Endothelial cell of umbilical vein (primary cell): ENCODE results near the gene TEX9.

Experiments
- CTCF ChIP-seq, 2 donors: IDR thresholded peaks; 1 replicate in 1 of 2; 2 replicates in 1 of 2; pipeline ENCODE4 v1.5.1; 2011; ENCODE audit warnings: low read length in 2 of 2, mild to moderate bottlenecking in 2 of 2, moderate library complexity in 2 of 2, control low read depth in 1 of 2, inconsistent platforms in 1 of 2, low read depth in 1 of 2; ENCODE audit not compliant: insufficient read depth in 1 of 2; ENCODE audit errors: extremely low read depth in 1 of 2
- EZH2 ChIP-seq: IDR thresholded peaks from 2 replicates; pipeline ENCODE4 v1.6.1; 2012; ENCODE audit warnings: borderline replicate concordance, low read depth, mild to moderate bottlenecking, moderate library complexity, low read length, inconsistent platforms; ENCODE audit not compliant: severe bottlenecking
- FOS ChIP-seq: IDR thresholded peaks from 2 replicates; pipeline ENCODE4 v1.6.1; 2011; ENCODE audit warnings: mild to moderate bottlenecking, low read length, moderate library complexity, borderline replicate concordance; ENCODE audit not compliant: insufficient read depth
- GATA2 ChIP-seq: IDR thresholded peaks from 2 replicates; pipeline ENCODE4 v1.7.0; 2011; ENCODE audit warnings: low read depth, mild to moderate bottlenecking, moderate library complexity, mixed read lengths, low read length; ENCODE audit not compliant: insufficient read length, insufficient read depth
- JUN ChIP-seq: IDR thresholded peaks from 2 replicates; pipeline ENCODE4 v1.6.1; 2011; ENCODE audit warnings: borderline replicate concordance, low read depth; ENCODE audit not compliant: insufficient read length, insufficient read depth
- MAX ChIP-seq: IDR thresholded peaks from 2 replicates; pipeline ENCODE4 v1.6.1; 2011; ENCODE audit not compliant: insufficient read depth, insufficient read length
- POLR2A ChIP-seq: IDR thresholded peaks from 2 replicates; pipeline ENCODE4 v1.6.1; 2012; ENCODE audit warnings: low read depth, mild to moderate bottlenecking, control low read depth, low read length

DNA sequence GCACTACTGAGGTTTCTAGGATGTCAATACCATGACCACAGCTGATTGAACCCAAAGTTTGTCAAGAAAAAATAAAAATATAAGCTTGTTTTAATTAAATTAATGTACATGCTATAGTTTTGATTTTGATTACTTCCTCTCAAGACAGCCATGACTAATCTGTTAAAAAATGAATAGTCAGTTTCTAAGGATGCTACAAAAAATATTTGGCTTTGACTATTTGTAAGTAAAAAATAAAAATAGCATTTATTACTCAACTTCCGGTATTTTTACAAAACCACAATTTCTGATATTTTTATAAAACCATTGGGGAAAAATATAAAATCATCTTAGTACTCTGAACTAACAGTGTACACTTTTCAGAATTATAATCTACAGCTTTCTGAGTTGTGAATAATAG lies 12.1 kb upstream of the TEX9 start:
- TF ChIP-seq POLR2A: no peak
- no peak for TF ChIP-seq CTCF (IDR thresholded peaks at IDR 0.05; ENCODE audit: extremely low read depth in 1 of 2, insufficient read depth in 1 of 2, low read depth in 1 of 2, low read length in 2 of 2)
- TF ChIP-seq JUN: no peak
- no peak for TF ChIP-seq FOS
- no peak for TF ChIP-seq MAX
- TF ChIP-seq EZH2: no peak
- TF ChIP-seq GATA2: no peak
